ENCODE measurements around the gene PCDH9.
"Not testable (repeated sequence)": the region's sequence is repeated elsewhere in the genome, so short reads cannot be mapped to it uniquely, and the experiment has no call there.

PCDH9 gene

DNA sequence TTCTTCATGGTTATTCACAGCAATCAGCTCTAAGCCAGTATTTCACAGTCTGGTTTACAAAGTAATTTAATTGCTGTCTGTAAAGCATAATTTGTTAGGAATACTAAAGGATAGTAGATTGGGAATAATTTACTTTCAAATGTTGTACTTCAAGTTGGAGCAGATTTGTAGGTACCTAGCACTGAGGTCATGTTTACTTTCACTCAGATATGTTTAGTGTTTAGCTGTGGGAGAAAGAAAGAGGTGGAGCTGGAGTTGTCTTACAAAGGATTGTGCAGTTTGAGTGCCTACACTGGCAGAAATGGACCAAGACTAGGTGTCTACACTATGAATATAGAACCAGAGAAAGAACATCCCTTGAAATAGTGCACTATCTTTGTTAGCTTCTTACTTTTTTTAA, 464.6 kb downstream of the PCDH9 start:
- no peak for DNase-seq (ENCODE audit: low spot score)

DNA sequence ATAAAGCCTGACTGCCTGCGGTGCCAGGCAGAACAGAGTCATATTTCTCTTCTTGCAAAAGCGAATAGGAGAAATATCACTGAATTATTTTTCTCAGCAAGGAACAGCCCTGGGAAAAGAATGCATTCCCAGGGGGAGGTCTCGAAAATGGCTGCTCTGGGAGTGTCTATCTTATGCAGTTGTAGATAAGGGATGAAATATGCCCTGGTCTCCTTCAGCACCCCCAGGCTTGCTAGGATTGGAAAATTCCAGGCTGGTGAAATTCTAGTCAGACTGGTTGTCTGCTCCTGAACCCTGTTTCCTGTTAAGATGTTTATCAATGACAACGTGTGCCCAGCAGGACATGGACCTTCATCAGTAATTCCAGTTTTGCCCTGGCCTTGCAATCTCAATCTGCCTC, 469.5 kb downstream of the PCDH9 start:
- DNase-seq (ENCODE audit: low spot score) = not testable (repeated sequence)

DNA sequence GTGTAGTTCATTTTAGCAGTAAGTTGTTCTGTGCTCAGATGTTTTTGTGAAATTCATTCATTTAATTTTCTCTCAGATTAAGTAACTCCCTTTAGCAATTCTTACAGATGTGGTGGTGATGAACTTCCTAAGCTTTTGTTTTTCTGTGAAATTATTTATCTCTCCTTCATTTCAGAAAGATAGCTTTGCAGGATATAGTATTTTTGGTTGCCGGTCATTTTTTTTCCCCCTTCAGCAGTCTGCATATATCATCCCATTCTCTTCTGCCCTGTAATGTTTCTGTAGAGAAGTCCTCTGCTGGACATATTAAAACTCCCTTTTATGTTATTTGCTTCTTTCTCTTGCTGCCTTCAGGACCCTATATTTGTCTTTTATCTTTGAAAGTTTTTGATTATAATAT, 470.2 kb downstream of the PCDH9 start:
- DNase-seq (ENCODE audit: low spot score) = no peak

DNA sequence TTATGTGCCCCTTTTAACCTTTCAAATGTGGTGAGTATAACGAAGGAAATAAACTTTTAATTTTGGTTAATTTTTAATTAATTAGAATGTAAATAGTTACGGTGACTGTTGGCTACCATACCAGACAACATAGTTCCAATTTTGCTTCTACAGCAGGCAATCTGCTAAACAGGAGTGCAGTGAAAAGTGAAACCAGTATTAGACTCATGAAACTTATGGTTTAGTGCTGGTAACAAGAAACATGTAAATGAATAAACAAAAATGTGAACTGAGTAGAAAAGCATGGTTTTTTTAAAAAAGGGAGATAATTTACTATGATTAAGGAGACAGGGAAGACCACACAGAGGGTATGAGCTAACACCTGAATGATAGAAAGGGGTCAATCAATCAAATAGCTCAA, 478.4 kb downstream of the PCDH9 start:
- no peak for DNase-seq (ENCODE audit: low spot score)

DNA sequence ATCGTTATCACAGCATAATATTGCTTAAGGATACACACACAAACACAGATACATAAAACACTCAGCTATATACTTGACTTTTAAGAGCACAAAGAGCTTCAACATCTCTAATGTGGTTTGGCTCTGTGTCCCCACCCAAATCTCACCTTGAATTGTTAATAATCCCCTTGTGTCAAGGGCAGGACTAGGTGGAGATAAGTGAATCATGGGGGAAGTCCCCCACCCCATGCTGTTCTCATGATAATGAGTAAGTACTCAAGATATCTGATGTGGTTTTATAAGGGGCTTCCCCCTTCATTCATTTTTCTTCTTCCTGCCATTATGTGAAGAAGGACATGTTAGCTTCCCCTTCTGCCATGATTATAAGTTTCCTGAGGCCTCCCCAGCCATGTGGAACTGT, 481.4 kb downstream of the PCDH9 start:
- no peak for DNase-seq (ENCODE audit: low spot score)

DNA sequence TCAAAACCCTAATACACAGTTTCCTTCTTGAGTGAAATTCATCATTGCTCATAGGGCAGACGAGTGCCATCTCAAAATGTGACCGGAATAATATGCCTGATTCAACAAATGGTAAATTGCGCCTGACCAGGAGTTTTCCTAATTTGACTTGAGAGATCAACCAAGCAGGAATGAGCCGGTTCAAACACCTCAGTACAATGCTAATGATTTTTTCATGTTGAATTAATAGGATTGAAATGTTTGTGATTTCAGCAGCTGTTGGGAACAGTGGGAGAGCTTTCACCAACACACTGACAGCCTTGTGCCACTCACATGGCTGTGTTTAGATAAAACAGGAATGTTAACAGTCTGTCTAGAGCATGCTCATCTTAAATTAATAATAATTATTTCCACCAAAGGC, 484.8 kb downstream of the PCDH9 start:
- DNase-seq (ENCODE audit: low spot score) = no peak

DNA sequence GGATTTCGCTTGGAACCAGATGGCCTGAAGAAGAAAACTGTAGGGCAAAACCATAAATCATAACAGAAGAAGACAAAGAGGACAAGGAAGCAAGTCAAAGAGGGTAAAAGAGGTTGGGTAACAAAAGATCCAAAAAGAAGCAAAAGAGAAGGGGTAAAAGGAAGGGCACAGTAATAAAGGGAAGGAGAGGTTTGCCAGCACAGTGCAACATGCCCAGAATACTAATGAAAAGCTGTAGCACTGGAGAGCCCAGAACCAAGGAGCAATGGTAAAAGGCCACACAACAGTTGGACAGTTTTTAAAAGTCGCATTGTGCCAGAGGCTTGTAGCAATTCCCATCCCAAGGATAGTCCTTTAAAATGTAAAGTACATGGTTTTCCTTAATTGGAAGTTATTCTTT, 506.6 kb downstream of the PCDH9 start:
- DNase-seq (ENCODE audit: low spot score) = no peak

DNA sequence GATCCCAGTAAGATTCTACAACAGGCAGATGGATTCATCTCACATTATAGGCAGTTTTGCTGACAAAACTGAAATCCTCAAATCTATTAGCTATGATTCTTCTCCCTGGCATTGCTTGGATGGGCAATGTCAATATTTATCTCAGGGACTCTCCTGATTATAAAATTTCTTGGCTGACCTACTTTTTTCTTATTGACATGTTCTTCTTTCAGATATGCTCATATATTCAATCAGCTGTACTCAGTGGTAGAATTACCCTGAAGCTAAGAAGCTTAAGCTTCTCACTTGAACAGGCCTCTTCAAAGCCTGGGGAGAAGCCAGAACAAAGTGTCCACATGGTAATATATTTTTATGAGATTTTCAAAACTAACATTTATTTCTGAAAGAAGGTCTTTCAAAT, 513.6 kb downstream of the PCDH9 start:
- no peak for DNase-seq (ENCODE audit: low spot score)

DNA sequence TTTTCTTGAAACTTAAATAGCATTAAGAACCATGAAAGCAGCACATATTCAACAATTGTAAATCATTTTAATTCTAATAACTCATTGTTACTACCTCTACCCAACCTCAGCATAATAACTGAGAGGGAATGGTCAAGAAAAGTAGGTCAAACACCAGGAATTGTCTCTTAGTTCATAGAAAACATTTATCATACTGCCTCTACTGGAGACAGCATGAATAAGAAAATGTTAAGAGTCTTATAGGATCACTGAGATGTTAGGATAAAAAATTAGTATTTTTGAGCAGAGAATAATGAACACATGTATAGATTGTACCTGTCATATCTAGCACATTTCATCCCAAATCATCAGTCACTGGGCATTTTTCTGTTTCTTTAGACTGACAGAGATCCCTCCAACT, 515.3 kb downstream of the PCDH9 start:
- no peak for DNase-seq (ENCODE audit: low spot score)

DNA sequence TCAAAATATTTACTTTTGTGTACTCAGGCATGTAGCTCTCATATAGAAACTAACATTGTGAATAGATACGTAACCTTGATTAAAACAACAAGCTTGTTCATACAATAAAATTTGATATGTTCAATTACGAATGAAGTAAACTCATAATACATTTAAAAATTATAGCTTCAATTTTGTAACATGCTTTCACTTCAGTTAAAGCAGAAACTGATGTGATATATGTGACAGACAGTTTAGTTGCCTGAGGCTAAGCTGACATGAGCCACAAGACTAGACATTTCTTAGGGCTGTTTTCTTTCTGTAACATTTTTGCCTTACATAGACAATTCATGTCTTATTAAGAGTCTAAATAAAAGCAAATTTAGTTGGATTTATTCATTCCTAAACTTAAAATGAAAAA, 526.0 kb downstream of the PCDH9 start:
- DNase-seq (ENCODE audit: low spot score) = no peak

DNA sequence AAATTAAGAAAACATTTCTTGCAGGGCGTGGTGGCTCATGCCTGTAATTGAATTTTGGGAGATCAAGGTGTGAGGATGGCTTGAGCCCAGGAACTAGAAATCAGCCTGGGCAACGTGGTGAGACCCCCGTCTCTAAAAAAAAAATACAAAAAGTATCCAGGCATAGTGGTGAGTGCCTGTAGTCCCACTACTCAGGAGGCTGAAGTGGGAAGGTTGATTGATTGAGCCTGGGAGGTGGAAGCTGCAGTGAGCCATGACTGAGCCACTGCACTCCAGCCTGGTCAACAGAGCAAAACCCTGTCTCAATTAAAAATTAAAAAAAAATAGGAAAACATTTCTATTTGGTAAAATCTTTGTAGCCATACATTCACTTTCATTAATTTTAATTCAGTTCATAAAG, 526.5 kb downstream of the PCDH9 start:
- no peak for DNase-seq (ENCODE audit: low spot score)

DNA sequence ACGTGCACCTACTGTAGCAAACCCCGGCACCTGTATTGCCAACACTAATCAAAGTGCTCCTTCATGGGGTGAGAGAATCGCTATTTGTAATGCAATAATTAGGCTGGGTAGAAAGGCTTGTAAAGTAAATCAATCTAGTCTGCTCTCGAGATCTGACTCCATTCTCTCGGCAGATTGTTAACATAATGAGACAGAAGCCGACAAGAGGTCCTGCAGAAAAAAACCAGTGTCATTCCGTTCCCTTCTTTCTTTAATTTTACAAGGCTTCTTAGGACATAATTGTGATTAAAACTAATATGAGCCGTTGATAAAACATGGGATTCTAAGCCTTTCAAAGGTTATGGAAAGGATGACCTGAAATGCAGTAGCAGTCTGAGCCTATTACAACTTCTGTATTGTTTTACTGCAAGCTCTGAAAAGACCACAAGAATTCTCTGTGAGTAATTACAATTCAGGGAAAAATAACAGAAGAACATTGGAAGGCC, 530.0 kb downstream of the PCDH9 start:
- DNase-seq (ENCODE audit: low spot score) = no peak

DNA sequence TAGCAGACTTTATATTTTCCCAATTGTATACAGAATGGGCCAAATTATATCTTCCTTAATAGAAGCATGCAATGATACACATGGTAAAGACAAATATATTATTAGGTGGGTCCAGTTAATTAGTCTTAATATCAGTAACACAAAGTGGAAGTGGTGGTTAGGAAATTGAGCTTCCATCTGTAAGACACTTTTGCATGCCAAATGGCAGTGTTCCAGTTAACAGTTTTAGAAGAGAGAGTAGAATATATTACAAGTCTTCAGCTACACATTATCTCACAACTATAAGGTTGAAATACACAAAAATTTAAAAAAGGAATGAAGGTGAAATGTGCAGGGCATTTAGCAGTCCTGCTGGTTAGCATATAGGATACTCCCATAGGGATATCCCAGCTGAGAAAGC, 536.5 kb downstream of the PCDH9 start:
- DNase-seq (ENCODE audit: low spot score) = no peak

DNA sequence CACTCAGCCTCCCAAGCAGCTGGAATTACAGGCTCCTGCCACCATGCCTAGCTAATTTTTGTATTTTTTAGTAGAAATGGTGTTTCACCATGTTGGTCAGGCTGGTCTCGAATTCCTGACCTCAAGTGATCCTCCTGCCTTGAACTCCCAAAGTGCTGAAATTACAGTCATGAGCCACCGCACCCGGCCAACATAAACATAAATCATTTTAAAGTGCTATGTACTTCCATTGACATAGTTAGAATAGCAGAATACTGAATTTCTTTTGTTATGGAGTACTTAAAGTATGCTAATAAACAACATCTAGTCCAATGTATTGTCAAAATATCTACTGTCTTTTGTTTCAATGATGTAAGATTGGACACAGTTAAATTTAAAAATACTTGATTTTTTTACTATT, 539.0 kb downstream of the PCDH9 start:
- no peak for DNase-seq (ENCODE audit: low spot score)

DNA sequence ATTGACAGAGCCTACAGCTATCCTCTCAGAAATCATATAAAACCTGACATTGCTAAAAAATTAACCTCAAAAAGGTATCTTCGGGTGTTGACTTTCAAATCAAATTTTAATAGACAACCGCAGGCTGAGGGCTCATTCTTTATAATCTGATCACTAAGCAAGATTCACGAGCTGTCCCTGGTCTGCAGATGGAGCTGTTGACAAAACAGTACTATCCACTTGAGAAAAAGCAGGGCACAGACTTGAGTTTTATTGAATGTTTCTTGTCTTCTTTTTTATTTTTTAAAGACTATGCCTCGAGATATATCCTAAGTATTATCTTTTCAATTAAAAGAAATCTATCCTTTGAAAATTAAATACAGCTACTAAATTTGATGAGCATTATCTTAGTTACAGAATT, 540.5 kb downstream of the PCDH9 start:
- no peak for DNase-seq (ENCODE audit: low spot score)

DNA sequence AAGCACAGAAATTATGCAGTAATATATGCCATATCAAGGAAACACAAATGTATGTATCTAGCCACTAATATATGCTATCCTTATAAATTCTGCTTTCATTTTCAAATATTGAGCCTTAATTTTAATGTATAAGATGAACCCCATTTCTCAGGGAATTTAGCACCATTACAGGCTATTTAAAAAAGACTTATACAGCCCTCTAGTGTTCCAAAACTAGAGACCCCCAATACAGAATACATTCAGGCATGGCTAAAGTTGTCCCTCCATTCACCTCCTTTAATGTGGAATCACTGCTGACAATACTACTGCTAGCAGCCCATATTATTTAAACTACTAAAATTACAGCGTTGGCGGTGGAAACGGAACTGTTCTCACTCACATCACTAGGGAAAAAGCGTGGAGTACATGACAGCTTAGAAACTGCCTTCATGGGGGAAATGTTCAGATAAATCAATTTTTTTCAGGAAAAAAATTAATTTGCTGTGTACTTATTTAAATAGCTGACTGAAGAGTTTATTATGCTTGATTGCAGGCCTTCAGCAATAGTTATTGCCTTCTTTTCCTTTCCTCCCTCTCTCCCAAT, 541.0 kb downstream of the PCDH9 start:
- DNase-seq (ENCODE audit: low spot score) = no peak

DNA sequence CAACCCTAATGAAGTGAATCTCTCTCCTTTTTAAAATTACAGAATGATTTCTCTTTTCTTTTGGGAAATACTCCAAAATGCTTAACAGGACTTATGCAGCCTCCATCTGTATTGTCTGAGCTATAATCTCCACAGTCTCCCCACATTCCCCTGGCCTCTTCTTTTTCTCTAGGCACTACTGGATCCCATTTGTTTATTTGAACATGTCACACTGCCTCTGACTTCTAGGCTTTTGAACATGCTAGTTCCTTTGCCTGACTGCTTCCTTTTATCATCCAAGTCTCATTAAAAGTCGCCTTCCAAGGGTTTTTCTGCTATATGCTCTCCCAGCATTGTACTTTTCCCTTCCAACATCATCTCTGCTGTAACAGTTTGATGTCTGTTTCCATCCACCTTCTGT, 548.7 kb downstream of the PCDH9 start:
- no peak for DNase-seq (ENCODE audit: low spot score)

DNA sequence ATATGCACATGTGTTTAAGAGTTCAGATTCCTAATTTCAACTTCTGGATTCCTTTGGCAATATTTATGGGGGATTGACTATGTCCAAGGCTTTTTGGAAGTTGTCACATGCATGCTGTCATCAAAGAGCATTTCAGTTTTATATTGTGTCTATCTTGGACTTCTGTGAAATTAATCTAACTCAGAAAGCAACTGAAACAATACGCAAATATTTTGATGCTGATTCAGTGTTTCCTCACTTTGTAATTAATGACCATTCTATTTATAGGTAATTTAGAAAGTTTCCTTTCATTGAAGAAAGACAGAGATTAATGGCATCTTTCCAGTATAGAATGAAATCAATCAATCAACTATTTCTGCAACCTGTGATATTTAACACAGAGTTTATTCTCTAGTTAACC, 550.1 kb downstream of the PCDH9 start:
- no peak for DNase-seq (ENCODE audit: low spot score)

DNA sequence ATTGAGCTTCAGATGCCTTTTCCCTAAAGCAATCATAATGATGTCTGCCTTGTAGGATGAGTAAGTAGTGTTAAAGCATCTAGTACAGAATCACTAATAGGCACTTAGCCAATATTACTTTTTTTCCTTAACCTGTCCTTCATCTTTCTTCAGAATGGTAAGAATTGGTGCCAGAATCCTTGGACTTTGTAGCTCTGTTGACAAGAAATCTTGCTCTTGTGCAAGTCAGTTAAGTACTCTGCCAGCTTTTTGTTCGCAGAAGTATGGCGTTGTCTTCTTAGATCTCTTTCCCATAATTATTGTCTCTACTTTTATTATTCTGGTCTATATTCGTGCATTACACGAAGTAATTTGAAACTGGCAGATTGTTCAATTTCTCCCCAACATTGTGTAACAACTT, 554.5 kb downstream of the PCDH9 start:
- DNase-seq (ENCODE audit: low spot score) = no peak

DNA sequence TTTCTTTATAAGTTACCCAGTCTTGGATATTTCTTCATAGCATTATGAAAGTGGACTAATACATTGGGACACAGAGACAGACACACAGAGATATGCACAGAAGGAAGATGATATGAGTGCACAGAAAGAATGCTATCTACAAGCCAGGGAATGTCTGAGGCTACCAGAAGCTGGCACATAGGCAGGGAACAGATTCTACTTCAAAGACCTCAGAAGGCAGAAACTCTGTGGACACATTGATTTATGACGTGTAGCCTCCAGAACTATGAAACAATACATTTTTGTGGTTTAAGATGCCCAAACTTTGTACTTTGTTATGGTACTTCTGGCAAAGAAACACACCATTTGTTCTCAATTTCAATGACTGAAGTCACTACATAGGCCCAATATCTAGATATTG, 556.7 kb downstream of the PCDH9 start:
- no peak for DNase-seq (ENCODE audit: low spot score)

DNA sequence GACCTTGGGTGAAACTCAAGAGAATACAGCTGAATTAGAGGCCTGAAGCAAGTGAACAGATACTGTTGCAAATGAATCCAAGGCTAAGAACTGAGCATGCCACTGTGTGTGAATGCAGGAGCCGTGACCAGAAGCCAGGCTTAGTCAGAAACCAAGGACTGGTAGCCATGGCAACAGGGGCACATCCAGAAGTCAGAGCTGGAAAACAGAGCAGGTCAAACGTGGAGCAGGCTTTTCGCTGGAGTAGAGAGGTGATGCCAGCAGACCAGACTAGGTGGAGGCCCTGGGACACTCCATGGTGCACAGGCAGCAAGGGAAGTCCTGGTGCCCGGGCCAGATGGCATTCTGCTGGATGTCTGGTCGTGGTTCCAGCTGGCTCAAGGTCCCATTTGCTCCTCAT, 564.1 kb downstream of the PCDH9 start:
- no peak for DNase-seq (ENCODE audit: low spot score)

DNA sequence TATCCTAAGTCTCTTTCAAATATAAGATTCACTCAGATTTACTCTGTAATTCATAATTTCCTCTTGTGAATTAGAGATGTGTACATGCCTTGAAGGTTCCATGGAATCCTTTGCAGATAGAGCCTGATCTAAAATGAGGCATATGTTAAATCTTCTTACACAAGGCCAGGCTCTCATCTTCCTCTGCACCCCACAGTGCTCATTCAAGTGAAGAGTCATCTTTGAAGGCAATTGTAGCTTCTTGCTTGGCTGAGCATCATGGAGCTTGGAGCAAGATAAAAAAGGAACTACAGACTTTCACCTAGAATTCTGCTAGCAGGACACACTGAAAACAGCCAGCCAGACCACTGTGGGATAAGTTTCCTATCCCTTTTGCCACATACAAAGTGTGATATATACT, 566.4 kb downstream of the PCDH9 start:
- DNase-seq (ENCODE audit: low spot score) = no peak

DNA sequence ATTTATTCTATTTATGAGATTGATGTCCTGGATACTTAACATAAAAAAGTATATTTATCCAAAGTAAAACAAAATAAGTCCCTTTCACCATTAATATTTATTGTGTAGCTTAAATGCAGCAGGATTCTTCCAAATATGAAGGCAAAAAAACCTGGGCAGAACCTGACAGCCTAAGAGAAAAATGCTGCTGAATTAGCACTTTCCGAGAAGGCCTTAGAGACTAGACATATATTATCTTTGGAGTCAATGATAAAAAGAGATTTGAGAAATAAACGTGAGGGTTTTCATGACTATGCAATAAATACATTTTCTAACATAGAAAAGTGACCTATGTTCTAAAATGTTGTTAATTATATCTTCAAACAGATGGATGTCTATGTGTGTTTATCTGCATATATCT, 566.9 kb downstream of the PCDH9 start:
- DNase-seq (ENCODE audit: low spot score) = no peak

DNA sequence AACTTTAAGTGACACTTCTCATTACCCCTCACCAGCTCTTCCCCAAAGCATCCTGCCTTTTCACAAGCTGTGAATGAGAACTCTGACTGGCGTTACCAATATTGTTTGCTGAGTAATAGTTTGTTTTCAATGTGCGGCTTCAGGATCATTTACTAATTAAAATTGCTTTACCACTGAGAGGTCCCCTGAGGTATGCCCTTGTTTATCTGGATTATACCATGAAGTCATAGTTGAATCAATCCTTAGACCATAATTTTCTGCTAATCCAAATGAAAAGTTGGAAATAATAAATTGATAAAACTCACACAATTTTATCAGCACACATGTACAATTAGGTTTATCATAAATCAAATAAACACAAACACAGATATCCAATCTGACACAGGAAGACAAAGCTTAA, 568.8 kb downstream of the PCDH9 start:
- no peak for DNase-seq (ENCODE audit: low spot score)

DNA sequence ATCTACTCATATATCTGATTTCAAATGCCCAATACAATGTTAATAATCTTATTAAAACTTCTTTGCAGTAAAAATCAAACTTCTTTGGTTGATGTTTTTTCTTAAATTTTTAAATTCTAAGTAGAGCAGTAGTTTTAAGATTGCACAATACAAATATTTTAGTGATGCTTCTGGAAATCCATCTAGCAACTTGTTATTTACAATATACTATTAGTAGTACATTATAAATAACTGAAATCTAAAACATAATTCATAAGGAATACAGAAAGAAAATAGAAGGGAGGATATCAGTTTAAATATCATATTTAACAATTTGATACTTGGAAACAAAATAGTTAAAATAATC, 569.7 kb downstream of the PCDH9 start:
- no peak for DNase-seq (ENCODE audit: low spot score)
